Fibroblast of mammary gland (primary cell): Measurements from ENCODE around the gene METTL17.
"Not testable (repeated sequence)": the region's sequence is repeated elsewhere in the genome, so short reads cannot be mapped to it uniquely, and the experiment has no call there.

Experiments used
- DNase-seq: peaks from one replicate; pipeline ENCODE4 v3.0.0-alpha.2; 2010; ENCODE audit warnings: low read depth
- H3K4me3 ChIP-seq: 2 replicates; pipeline ENCODE4 v1.5.1; 2011; ENCODE audit warnings: low read depth, mild to moderate bottlenecking, low read length, moderate library complexity; ENCODE audit not compliant: control insufficient read depth
- TF ChIP-seq, protein P1 (sequence below): conservative IDR thresholded peaks from 2 replicates; pipeline ENCODE4 v1.5.1; 2011; ENCODE audit warnings: low read depth, low read length, inconsistent platforms; ENCODE audit not compliant: control insufficient read depth, insufficient read depth

The METTL17 gene

DNA sequence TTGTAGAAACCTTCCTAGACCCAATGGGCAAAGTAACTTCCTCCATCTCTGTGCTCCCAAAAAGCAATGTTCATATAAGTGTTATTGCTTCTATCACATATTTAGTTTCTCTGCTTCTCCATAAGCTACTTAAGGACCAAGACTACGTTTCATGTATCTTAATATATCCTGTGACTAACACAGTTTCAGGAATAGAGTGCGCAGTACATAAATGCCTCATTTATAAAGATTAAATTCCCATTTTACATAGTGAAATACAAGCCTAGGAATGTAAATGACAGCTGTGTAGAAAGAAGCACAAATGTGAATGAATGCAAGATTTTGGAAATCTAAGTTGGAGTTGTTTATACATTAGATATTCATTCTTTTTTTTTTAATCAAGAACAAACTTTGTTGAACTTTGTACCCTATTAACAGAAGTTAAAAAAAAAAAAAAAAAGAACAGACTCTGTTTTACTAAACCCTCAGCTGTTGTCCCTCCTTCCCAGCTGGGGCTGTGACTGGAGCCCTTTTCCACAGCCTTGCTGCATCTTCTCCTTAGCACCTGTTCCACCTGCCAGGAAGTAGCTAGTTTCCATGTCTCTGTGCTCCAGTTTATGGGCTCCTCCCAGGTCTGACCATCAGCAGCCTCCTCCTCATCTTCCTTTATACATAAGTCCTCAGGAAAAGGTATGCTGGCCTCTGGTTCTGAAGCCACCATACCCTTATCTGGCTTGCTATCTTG, 7.0 kb upstream of the METTL17 start:
- TF ChIP-seq, protein P1, sequence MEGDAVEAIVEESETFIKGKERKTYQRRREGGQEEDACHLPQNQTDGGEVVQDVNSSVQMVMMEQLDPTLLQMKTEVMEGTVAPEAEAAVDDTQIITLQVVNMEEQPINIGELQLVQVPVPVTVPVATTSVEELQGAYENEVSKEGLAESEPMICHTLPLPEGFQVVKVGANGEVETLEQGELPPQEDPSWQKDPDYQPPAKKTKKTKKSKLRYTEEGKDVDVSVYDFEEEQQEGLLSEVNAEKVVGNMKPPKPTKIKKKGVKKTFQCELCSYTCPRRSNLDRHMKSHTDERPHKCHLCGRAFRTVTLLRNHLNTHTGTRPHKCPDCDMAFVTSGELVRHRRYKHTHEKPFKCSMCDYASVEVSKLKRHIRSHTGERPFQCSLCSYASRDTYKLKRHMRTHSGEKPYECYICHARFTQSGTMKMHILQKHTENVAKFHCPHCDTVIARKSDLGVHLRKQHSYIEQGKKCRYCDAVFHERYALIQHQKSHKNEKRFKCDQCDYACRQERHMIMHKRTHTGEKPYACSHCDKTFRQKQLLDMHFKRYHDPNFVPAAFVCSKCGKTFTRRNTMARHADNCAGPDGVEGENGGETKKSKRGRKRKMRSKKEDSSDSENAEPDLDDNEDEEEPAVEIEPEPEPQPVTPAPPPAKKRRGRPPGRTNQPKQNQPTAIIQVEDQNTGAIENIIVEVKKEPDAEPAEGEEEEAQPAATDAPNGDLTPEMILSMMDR = no peak
- H3K4me3 ChIP-seq = no peak overlapping the region
- no peak for DNase-seq

DNA sequence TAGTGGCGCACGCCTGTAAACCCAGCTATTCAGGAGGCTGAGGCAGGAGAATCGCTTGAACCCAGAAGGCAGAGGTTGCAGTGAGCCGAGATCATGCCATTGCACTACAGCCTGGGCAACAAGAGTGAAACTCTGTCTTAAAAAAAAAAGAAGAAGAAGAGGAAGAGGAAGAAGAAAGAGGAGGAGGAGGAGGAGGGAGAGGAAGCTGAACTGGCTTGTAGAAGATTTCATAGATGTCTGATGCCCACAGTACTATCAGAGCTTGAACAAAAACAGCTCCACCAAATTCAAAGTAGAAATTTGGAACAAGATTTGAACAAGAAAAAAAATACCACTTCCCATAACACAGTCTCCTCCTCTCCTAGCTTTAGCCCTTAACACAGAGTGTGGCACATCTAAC, 4.1 kb upstream of the METTL17 start:
- not testable (repeated sequence) for H3K4me3 ChIP-seq, DNase-seq

DNA sequence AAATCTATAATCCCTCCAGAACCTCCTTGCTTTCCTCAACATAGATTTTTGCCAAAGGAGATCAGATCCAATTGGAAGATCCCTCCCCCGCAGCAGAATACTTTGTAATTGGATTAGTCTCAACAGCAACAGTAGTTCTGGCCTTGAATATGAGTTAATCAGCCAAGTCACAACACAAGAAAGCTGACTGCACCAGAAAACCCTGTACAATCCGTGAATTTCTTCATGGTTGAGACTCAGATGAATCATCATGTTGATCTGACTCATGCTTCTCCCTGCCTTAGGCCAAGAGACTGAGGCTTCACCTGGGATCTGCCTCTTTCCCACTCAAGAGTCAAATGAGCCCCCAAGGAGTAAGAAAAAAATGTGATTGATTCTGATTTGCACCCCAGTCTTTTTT, 3.0 kb upstream of the METTL17 start:
- H3K4me3 ChIP-seq = no peak overlapping the region
- DNase-seq = peak; percentile 98
- TF ChIP-seq, protein P1 = no peak

DNA sequence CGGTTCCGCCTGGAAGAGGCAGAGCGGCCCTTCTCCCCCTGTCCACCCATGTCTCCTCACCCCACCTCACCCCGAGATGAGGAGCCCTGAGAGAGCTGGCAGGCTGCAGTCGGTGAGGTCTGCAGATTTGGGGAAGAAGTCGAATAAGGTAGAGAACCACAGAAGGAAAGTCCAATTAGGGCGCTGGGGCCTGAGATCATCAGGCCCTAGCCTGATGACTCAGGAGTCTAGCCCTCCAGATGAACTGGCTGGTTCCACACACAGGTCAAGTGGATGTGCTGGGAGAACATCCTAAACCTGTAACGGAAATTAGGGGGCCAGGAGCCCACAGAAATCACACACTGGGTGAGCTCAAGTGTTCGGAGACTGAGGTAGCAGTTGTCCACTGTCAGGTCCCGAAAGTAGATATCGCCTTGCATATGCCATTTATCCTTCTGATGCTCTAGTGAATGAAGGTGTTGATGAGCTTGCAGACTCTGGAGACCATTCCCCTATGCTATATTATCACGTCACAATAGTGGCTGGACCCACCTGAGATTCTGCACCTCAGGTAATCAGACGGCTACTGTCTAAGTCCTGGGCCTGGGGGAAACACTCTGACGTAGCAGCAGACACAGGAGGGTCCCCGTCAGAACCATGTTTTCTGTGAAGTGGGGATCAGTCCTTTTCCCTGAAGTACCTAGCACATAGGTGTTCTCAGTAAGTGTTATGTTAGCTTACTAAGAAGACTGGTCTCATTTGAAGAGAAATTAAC, 886 bp upstream of the METTL17 start:
- DNase-seq = peak; percentile 34
- TF ChIP-seq, protein P1 = no peak
- peak overlapping the region; percentile 26 for H3K4me3 ChIP-seq

- TF ChIP-seq, protein P1 = no peak
- DNase-seq = no peak
- peak overlapping the region; percentile 26 for H3K4me3 ChIP-seq
These were observed 351 bp upstream of the METTL17 start for GRCh38 chr14:20989471-20989786.

DNA sequence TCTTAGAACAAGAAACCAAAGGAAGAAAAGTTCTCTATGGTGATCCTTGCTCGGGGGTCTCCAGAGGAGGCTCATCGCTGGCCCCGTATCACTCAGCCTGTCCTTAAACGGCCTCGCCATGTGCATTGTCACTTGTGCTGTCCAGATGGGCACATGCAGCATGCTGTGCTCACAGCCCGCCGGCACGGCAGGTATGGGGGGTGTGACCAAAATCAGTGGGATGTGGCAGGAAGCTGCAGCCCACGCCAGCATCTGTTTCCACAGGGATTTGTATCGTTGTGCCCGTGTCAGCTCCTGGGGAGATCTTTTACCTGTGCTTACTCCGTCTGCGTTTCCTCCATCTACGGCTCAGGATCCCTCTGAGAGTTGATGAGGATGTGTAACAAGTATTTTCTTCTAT, 6.7 kb downstream of the METTL17 start:
- H3K4me3 ChIP-seq = no peak overlapping the region
- TF ChIP-seq, protein P1 = no peak
- no peak for DNase-seq

GRCh38 chr14:20997115-20997514, 7.3 kb downstream of the METTL17 start:
- no peak overlapping the region for H3K4me3 ChIP-seq

More at GRCh38 chr14:20997115-20997514, 7.3 kb downstream of the METTL17 start:
- TF ChIP-seq, protein P1 = no peak
- DNase-seq = no peak
